ENCODE data around the gene RPGRIP1L.

RPGRIP1L gene

GRCh38 chr16:53601961-53602360 is 101.7 kb downstream of the RPGRIP1L start:
- DNase-seq (ENCODE audit: low read depth in 2 of 2) = no peak

- no peak for DNase-seq (ENCODE audit: low read depth in 2 of 2)
Measured at GRCh38 chr16:53600616-53601015, 103.0 kb downstream of the RPGRIP1L start.

DNA sequence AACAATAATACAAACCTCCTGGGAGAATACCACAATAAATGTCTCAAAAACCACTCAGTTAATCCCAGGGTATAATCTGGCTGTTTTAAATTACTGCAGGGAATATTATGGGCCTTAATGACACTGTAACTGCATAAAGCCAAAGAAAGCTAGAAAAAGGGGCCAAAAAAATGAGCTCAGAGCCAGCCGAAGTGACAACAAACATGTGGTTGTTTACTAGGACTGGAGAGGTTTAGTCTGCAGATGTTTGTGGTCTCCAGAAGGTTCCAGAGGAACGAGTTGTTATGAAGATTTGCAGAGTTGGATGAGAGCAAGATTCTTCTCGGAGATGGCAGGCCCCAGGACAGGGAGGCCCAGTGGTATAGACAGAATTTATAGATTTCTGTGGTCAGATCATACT is 103.5 kb downstream of the RPGRIP1L start:
- DNase-seq (ENCODE audit: low read depth in 2 of 2) = no peak

- DNase-seq (ENCODE audit: low read depth in 2 of 2) = no peak
Measured at GRCh38 chr16:53599548-53599947, 104.1 kb downstream of the RPGRIP1L start.

DNA sequence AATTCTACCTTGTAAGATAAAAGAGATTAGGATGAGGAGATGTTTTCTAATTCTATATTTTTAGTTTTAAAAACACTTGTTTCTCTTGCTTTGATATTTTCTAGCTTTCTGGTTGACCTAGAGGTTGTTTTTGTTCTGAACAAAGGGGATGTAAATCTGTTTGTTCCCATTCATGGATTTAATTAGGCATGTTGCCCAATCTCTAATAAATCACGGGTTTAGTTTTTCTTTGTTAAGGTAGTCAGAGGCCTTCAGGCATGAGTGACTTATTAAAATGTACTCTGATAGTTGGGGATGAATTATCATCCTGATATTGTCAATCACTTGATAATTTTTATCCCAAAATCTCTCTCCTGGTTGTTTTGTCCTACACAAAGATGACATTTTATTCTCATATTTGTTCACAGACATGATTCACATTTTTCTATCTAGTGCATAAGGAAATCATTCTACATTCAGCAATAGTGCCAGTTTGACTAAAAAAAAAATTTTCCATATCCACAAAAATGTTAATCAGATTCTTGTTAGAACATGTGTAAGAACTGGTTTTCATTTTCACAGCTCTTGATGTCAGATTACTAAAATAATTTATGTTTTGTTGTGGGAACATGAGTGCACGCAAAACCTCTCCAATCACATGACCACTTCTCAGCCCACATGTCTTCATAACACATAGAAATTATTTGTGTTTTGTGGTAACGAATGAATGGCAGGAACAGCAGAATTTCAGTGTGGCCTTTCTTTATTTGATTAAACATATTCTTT is 105.0 kb downstream of the RPGRIP1L start:
- no peak for DNase-seq (ENCODE audit: low read depth in 2 of 2)

DNA sequence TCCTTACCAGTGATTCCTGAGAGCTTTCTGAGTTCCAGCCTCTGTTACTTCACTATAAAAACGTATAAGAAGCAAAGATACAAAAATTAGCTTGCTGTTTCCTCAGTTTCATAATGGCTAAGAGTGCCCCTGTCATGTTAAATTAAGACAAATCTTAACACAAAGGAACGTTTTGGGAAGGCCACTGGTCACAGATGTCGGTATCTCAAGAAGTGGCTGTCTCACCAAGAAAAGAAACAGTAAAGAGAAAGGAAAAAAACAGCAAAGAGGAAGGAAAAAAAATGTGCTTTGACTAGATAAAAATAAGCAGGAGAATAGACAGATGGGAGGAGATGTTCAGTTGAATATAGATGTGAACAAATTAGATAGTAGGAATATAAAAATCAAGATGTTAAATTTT is 105.9 kb downstream of the RPGRIP1L start:
- DNase-seq (ENCODE audit: low read depth in 2 of 2) = no peak

DNA sequence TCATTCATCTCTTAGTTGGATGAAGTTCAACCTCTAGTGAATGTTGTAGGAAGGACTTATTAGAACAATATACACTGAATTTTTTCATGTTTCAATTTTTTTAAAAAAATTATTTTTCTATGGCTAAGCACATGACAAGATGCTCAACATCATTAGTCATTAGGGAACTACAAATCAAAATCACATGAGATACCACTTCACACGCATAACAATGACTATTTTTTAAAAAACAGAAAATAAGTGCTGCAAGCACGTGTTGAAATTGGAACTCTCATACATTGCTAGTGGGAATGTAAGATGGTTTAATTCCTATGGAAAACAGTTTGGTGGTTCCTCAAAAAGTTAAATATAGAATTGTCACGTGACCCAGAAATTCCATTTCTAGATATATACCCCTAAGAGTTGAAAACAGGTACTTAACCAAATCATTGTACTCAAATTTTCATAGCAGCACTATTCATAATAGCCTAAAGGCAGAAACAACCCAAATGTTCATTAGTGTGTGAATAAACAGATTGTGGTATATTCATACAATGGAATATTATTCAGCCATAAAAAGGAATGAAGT is 115.5 kb downstream of the RPGRIP1L start:
- DNase-seq (ENCODE audit: low read depth in 2 of 2) = no peak

DNA sequence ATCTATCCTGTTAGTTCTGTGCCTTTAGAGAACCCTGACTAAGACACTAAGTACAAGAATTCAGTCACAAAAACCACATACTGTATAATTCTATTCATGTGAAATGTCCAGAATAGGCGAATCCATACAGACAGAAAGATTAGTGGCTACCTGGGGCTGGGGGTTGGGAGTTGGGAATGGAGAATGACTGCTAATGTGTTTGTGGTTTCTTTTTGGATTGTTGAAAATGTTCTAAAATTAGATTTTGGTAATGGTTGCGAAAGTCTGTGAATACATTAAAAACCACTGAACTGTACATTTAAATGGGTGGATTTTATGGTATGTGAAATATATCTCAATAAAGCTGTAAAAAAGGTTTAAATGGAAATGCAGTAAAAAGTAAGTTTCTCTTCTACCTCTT is 120.3 kb downstream of the RPGRIP1L start:
- DNase-seq (ENCODE audit: low read depth in 2 of 2) = no peak

GRCh38 chr16:53581784-53582183 is 121.9 kb downstream of the RPGRIP1L start:
- DNase-seq (ENCODE audit: low read depth in 2 of 2) = no peak

DNA sequence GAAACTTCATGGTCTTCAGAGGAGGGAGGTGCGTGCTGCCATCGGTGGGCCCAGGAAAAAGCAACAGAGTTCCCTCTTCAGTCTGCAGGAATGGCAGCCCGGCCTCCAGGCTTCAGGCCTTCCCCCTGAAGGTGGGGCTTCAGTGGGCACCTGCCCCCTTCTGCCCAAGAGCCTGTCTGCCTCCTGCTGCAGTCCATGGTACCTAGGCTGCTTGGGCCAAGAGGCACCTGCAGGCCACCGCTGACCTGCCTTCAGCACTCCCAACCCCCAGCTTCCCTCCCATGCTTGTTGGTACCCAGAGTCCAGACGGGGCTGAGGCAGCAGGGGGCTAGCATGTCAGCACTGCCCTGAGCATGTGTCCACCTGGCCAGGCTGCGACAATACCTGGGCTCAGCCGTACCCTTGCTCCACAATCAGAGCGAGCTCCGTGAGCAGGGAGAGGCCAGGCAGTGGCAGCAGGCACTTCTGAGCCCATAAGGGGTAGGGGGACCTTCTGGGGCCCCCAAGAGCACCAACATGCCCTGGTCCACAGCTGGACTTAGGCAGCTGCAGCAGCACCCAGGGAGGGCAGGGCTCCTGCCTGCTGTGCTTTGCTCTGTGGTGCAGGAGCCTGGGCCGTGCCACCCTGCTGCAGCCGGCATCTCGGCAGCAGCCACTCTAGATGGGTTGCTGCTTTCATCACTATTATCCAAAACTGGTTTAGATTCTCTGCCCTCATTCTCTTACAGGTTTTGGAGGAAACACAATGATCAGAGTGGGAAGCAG is 123.4 kb downstream of the RPGRIP1L start:
- DNase-seq (ENCODE audit: low read depth in 2 of 2) = no peak

DNA sequence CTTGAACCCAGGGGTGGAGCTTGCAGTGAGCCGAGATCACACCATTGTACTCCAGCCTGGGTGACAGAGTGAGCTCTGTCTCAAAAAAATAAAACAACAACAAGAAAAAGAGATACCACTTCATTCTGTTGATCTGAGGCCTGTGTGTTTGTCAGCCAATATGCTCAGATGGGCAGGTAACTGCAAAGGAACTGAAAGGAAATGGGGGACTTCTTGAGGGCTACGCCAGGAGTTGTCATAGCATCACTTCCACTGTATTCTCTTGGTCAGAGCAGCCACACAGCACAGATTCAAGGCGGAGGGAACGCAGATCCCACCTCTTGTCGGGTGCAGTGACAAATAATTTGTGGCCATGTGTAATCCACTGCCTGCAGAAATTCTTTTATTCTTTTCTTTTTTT is 126.8 kb downstream of the RPGRIP1L start:
- DNase-seq (ENCODE audit: low read depth in 2 of 2) = no peak

- no peak for DNase-seq (ENCODE audit: low read depth in 2 of 2)
Measured at GRCh38 chr16:53576210-53576609, 127.4 kb downstream of the RPGRIP1L start.

- DNase-seq (ENCODE audit: low read depth in 2 of 2) = no peak
Measured at GRCh38 chr16:53571763-53572162, 131.9 kb downstream of the RPGRIP1L start.

GRCh38 chr16:53566552-53567245 is 137.0 kb downstream of the RPGRIP1L start:
- DNase-seq (ENCODE audit: low read depth in 2 of 2) = no peak

- DNase-seq (ENCODE audit: low read depth in 2 of 2) = no peak
Measured at GRCh38 chr16:53565296-53565863, 138.3 kb downstream of the RPGRIP1L start.

- DNase-seq (ENCODE audit: low read depth in 2 of 2) = no peak
Measured at GRCh38 chr16:53563426-53563825, 140.2 kb downstream of the RPGRIP1L start.

DNA sequence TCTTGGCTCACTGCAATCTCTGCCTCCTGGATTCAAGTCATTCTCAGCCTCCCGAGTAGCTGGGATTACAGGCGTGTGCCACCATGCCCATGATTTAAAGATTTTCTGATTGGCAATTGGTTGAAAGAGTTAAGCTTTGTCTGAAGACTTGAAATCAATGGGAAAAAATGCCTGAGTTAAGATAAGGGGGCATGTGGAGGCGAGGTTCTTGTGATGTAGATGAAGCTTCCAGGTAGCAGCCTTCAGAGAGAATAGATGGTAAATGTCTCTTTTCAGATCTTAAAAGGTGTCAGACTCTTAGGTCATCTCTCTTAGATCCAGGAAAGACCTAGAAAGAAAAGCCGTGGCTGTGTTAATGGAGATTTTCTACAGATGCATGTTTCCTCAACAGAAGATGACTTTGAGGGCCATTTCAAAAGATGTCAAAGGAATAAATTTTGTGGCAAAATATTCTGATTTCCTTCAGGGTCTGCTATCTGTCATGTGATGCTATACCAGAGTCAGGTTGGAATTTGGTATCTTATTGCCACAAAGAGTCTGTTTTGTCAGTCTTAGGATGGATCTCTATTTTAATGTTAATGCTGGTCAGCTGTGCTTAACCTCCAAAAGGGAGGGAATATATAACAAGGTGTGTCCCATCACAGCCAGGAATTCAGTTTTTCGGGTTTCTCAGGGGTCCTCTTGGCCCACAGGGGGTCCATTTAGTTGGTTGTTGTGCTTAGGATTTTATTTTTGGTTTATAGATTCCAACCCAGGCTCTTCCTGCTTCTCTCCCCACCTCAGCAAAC is 142.4 kb downstream of the RPGRIP1L start:
- DNase-seq (ENCODE audit: low read depth in 2 of 2) = no peak

GRCh38 chr16:53559270-53559951 is 144.2 kb downstream of the RPGRIP1L start:
- no peak for DNase-seq (ENCODE audit: low read depth in 2 of 2)

- DNase-seq (ENCODE audit: low read depth in 2 of 2) = no peak
Measured at GRCh38 chr16:53558710-53559109, 144.9 kb downstream of the RPGRIP1L start.

GRCh38 chr16:53556521-53556920 is 147.1 kb downstream of the RPGRIP1L start:
- no peak for DNase-seq (ENCODE audit: low read depth in 2 of 2)
